Right renal cortex interstitium (tissue), 3 donors: ENCODE data around the gene CYB5R2. TPM values are rescaled to one million over a fixed set of nuclear protein-coding genes. Genes with fewer than 3 reads are reported as not detected.

Source experiments
- DNase-seq, 3 donors: peaks; one replicate each; pipeline ENCODE4 v3.0.0-alpha.2; 2013; ENCODE audit warnings: low read depth in 3 of 3, low spot score in 2 of 3
- polyA plus RNA-seq, 3 donors: library from polyadenylated mRNA; unstranded; fragments of 120-200 nt; gene quantifications; one replicate each; pipeline ENCODE4 v1.2.1, GENCODE V29; 2013; ENCODE audit not compliant: insufficient read length in 3 of 3

CYB5R2 gene
- polyA plus RNA-seq, 3 donors, result 25.9 to 30.3 (median 29.1) TPM

- DNase-seq, result no peak
These were observed 34.3 kb downstream of the CYB5R2 start for GRCh38 chr11:7638710-7639642.

- DNase-seq, result no peak
These were observed 35.7 kb downstream of the CYB5R2 start for GRCh38 chr11:7637447-7638157.

DNA sequence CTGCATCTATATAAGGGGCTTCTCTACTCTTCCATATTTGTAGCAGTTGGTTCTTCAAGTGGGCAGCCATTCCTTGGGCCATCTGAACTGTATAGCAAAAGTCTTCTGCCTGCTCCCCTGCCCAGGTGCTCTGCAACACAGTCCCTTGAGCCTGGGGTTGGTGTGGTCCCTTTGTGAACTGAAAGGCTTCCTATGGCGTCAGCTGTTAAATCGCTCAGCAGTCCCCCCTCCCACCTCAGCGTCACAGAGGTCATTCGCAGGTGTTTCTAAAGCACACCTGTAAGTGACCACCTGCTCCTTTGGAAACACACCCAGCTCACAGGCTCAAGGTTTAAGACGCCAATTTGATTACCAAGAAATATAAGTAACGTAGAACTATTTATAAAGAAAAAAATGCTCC, 37.0 kb downstream of the CYB5R2 start:
- no peak for DNase-seq

DNA sequence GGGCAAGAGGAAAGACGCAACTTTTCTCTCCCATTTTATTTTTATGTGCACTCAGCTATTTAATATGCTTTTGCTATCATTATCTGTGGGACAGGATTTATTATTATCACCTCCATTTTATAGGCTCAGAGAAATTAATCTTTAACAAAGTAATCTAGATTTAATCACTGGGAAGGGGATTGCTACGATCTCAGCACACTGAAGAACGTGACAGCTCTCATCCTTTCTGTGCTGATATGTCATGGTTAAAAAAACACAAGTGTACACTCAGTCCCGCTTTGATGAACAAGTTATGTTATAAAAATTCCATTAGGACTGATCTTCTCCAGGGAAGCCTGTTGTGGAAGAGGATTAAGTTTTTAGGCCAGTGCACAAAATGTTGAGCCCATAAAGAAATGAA, 37.6 kb downstream of the CYB5R2 start:
- DNase-seq, result no peak

DNA sequence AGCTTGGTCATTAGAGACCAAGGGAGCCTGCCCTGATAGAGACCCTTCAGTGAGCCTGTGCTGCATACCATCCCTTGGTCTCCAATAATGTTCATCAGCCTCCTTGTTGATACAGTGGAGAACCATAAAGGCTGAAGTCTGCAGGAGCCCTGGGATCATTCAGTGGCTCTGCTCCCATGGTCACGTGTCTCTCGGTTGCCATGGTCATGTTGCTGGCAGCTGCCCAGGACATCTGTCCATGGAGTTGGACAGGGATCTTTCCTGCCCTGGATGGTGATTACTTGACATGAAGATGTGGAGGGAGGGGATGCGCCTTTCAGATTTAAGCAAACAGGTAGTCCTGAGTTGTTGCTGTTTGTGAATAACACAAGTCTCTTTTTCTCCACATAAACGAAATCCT, 38.2 kb downstream of the CYB5R2 start:
- no peak for DNase-seq

DNA sequence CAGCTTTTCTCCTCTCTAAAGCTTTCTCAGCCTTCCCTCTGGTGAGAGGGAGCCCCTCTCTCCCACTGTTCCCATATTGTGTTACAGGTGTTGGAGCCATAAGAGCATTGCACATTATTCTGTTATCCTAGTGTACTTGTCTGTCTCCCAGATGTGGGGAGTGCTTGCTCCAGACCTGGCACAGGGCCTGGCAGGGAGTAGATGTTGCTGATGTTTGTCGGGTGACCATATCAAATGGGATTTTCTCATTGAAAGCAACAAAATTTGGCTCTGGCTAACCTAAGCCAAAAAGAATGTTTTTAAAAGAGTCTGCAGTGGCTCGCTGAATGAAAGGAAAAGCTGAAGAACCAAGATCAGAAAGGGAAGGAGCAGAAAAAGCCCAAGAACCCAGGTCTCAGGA, 41.1 kb downstream of the CYB5R2 start:
- DNase-seq, result no peak

DNA sequence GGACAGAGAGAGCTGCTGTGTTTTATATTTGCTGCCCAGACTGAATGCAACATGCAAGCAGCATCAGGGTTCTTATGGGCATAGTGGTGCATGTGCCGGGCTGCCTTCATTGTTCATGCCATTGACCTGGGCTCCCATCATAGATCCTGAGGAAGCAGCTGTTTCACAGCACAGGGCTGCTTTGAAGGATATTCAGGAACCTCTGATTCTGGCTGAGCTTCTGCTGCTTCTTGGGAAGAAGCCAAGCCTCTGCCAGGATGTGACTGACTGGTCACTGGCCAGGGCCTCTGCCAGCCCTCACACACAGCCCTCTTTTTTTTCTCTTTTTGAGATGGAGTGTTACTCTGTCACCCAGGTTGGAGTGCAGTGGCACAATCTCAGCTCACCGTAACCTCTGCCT, 43.3 kb downstream of the CYB5R2 start:
- DNase-seq, result no peak

DNA sequence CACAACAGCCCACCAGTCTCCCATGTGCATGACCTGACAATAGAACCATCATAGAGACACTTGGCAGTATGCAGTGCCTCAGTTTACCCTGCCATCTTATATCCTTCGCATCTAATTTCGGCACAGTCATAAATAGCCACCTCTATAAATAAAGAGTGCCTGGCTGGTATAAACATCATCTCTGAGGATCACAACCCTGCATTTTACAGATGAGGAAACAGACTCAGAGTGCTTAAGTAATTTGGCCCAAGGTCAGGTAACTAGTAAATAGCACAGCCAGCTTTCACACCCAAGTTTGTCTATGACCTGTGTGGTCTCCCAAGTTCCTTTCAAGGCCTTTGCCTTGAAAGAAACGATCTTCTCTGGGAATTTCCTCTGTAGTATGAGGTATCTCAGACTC, 44.6 kb downstream of the CYB5R2 start:
- DNase-seq, result no peak

DNA sequence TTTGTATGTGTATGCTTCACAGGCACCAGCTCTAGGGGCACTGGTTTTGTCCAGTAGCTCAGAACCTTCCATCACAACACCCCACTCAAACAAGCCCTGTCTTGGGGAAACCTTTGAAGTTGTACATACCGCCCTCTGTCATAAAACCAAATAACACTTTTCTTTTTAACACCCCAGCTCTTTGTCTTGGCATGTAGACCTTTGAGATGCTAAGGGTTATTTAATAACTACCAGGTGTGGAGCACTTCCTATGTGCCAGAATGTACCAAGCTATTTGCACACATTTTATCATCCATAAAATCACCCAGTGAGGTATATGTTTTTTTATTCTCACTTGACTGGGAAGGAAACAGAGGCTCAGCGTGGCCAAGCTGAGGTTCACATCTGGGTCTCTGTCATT, 50.6 kb downstream of the CYB5R2 start:
- DNase-seq, result no peak

- no peak for DNase-seq
These were observed 51.7 kb downstream of the CYB5R2 start for GRCh38 chr11:7621554-7621953.

DNA sequence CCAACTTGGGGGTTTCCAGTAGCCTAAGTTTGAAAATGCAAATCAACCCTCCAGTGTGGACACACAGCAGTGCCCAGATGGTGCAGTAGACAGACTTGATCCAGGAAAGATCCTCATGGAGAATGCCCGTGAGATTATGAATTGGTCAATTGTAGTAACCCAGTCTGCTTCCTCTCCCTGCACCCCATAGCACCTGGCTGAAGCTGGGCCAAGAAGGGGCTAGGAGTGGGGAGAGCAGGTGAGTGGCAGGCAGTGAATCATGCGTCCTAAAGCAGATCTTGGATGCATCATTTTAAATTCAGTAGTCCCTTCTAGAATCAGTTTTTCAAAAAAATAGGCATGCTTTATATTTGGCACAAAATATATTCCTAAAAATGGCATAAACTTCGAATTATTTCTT, 52.2 kb downstream of the CYB5R2 start:
- DNase-seq, result no peak

- DNase-seq, result no peak
These were observed 54.0 kb downstream of the CYB5R2 start for GRCh38 chr11:7619322-7619721.

GRCh38 chr11:7617032-7617431, 56.3 kb downstream of the CYB5R2 start:
- DNase-seq, result no peak

Other genes with a start within 250 kb of the CYB5R2 start
- 10 to 100 TPM; 38.7 to 40.7 (median 38.8) TPM for gene OLFML1, start 188.0 kb downstream of the CYB5R2 start, polyA plus RNA-seq
- gene PPFIBP2, start 159.5 kb downstream of the CYB5R2 start, polyA plus RNA-seq, result 10 to 100 TPM; 49.6 to 69.6 (median 66.5) TPM
- 1 to 10 TPM; 3.5 to 8.0 (median 6.5) TPM for gene OVCH2, start 33.0 kb upstream of the CYB5R2 start, polyA plus RNA-seq
- not detected for gene OR5P2, start 123.4 kb upstream of the CYB5R2 start, polyA plus RNA-seq
- not detected for gene OR5P3, start 157.3 kb upstream of the CYB5R2 start, polyA plus RNA-seq